RWPE1 (cell line): Measurements from ENCODE around the gene BNIPL.

Source experiments
- CTCF ChIA-PET: fragments of 350-600 bp; sonication (Branson Sonifier 250); formaldehyde crosslinking; extraction: SDS; loops from one replicate; lab custom pipeline; 2021; lab: Yijun Ruan, JAX
- POLR2A ChIA-PET: fragments of 400-600 bp; formaldehyde crosslinking; extraction: SDS; loops from one replicate; lab custom pipeline; 2020; ENCODE audit warnings: antibody characterized with exemption; ENCODE audit not compliant: low non-redundant PET; lab: Yijun Ruan, JAX
- DNase-seq: peaks from one replicate; pipeline ENCODE4 v3.0.0; 2012; ENCODE audit warnings: low spot score
- H3K27ac ChIP-seq: fragments of 450-650 bp; 2 replicates; pipeline ENCODE4 v1.5.1; 2017
- TF ChIP-seq, protein P1 (sequence below): fragments of 450-650 bp; conservative IDR thresholded peaks from 2 replicates; pipeline ENCODE4 v1.5.1; 2017; ENCODE audit warnings: low read depth, mild to moderate bottlenecking

BNIPL gene

DNA sequence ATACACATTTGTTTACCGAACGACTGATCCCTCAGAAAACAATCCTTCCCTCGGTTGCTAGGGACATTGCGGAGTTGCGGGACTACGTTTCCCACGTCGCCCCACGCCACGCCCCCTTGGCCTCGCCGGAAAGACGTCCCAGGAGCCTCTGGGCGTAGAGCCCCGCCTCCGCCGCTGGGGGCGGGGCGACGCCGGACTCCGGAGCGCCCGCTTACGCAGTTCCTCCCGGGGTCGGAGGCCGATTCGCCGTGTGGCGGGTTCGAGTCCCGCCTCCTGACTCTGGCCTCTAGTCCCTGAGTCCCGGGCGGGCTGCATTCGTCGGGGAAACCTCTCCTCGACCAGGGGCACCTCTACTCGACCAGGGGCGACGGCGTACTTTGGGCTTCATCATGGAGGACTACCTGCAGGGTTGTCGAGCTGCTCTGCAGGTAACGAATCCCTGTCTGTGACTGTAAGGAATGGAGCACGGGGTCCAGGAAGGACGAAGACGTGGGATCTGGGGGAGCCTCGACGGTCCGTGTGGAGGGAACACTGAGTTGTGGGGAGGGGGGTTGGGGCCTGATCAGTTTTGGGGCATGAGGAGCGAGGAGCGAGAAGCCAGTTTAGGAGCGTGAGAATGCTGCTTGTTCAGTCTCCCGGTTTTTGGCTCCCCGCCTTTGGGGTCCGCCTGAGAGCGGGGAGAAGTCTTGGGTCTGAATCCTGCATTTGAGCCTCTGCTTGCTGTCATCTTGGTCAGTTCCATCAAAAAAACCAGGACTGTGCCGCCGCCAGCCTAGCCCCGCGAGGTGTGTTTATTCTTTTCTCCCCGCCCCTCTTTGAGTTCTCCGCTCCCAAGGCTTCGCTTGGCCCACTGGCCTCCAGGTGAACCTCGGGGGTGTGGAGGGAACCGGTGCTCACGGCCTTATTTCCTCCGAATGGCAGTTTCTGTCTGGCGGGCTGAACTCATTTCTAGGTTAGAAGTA is 27.9 kb upstream of the BNIPL start, which contains the start of gene PRUNE1:
TSS of gene PRUNE1 (plus strand) at position 206 of the 962 bp plus-strand sequence. CDS start at position 390, 184 bp downstream.
- ChIA-PET POLR2A (no interaction called here), CTCF (interaction anchor here (0.7 to 1.2 kb wide), 2 partner anchors 13 to 20 kb away, joined by 3 read pairs; no protein-coding TSS in a partner anchor)
- peak within 1 kb of the TSS; percentile 91 for H3K27ac ChIP-seq
- DNase-seq = peak; percentile 99
- TF ChIP-seq, protein P1, sequence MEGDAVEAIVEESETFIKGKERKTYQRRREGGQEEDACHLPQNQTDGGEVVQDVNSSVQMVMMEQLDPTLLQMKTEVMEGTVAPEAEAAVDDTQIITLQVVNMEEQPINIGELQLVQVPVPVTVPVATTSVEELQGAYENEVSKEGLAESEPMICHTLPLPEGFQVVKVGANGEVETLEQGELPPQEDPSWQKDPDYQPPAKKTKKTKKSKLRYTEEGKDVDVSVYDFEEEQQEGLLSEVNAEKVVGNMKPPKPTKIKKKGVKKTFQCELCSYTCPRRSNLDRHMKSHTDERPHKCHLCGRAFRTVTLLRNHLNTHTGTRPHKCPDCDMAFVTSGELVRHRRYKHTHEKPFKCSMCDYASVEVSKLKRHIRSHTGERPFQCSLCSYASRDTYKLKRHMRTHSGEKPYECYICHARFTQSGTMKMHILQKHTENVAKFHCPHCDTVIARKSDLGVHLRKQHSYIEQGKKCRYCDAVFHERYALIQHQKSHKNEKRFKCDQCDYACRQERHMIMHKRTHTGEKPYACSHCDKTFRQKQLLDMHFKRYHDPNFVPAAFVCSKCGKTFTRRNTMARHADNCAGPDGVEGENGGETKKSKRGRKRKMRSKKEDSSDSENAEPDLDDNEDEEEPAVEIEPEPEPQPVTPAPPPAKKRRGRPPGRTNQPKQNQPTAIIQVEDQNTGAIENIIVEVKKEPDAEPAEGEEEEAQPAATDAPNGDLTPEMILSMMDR = no peak

DNA sequence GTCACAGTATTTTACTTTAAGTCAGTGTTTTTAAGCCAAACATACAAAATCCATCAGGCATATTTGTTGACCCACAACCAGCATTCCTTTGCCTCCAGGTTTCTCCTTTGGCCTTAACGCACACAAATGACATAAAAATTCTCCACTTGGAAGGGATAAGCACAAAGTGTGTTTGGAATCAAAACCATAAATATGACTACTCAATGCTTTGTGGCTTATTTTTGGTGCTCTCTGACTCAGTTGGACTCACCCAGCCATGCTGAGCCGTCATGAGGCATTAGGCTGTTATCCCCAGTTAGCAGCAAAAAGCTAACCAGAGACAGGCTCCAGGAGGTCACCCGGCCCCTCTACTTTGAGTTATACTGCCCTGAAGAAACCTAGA is 27.2 kb upstream of the BNIPL start:
- CTCF ChIA-PET = interaction anchor here (1.2 kb wide), 1 partner anchor 14 kb away, joined by 3 read pairs; no protein-coding TSS in a partner anchor
- DNase-seq = no peak
- H3K27ac ChIP-seq = peak overlapping the region; percentile 91
- POLR2A ChIA-PET = no interaction called here
- TF ChIP-seq, protein P1 = no peak

DNA sequence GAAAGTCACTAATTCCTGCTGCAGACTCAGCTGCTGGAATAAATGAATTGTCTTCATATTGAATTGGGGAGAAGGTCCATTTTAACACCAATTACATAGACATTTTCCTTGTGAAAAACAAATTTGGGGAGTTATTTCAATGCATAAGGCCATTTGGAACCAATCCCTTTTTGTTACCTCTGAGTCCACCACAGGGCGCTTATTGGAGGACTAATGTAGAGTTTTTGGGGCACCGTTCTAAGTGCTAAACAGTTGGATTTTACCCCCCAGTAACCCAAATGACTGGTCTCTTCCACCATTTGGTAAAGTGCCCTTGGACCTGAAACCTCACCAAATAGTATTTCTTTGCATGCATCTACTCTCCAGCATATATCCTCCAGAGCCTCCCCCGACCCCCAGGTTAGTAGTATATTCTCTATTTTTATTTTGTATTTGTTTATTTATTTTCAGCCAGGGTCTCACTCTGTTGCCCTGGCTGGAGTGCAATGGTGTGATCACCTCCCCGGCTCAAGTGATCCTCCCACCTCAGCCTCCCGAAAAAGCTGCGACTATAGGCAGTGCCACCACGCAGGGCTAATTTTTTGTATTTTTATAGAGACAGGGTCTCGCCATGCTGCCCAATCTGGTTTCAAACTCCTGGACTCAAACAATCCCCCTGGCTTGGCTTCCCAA is 26.6 kb upstream of the BNIPL start:
- POLR2A ChIA-PET = no interaction called here
- no peak for DNase-seq
- CTCF ChIA-PET = interaction anchor here (1.2 kb wide), 1 partner anchor 14 kb away, joined by 3 read pairs; no protein-coding TSS in a partner anchor
- TF ChIP-seq, protein P1 = no peak
- H3K27ac ChIP-seq = no peak overlapping the region

DNA sequence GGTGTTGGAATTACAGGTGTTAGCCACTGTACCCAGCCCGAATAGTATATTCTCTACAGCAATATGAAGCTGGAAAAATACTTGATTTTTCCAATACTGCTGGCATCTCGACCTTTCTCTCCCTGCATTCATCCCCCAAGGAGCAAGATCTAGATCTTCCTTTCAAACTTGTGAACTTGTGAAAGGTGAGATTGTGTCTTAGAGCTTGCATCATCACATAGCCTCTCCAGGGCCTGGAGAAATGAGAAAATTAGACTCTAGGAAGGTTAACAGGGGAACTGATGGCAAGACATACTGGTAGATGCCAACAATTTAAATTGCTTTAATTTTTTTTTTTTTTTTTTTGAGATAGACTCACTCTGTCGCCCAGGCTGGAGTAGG is 26.1 kb upstream of the BNIPL start:
- no peak overlapping the region for H3K27ac ChIP-seq
- CTCF ChIA-PET = no interaction called here
- POLR2A ChIA-PET = no interaction called here
- no peak for DNase-seq
- TF ChIP-seq, protein P1 = no peak

DNA sequence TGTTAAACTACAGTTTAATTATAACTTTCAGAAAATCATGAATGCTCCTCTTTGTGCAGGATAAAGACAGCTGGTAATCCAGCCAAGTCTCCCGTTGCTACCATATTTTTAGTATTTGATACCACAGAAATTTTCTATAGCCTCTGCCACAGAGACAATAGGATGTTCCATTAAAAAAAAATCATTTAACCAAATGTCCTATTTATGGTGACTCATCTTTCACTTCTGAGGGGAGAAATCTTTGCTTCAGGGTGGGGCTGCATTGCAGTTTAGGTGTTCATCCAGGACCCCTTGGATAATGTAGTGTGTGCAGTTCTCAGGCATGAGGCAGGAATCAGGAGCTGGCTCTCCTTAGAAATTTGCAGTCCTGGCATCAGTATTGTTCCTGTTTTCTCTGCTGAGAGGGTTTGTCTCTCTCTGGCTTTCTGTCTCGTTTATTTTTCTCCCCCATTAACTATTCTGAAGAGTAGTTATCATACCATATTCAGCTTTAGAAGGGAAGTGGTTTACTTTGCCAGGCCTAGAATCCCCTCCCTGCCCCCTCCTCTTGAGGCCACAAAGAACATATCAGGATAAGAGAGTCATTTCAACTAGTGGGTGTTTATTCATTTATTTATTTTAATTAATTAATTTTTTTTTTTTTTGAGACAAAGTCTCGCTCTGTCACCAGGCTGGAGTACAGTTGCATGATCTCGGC is 25.1 kb upstream of the BNIPL start:
- CTCF ChIA-PET = no interaction called here
- TF ChIP-seq, protein P1 = no peak
- POLR2A ChIA-PET = no interaction called here
- H3K27ac ChIP-seq = no peak overlapping the region
- no peak for DNase-seq
